Sigmoid colon (tissue), 4 donors: ENCODE data around the gene ATP5PO.

Experiments
- CTCF ChIP-seq, 4 experiments: fragments of 450-650 bp in 3 of 4; fragments of 200-600 bp in 1 of 4; IDR thresholded peaks; one replicate each; pipeline ENCODE4 v1.5.1; 2016 to 2019; ENCODE audit warnings: antibody characterized with exemption in 4 of 4, mild to moderate bottlenecking in 3 of 4, moderate library complexity in 2 of 4
- POLR2AphosphoS5 ChIP-seq, 4 donors: sonication (generic); formaldehyde crosslinking; IDR thresholded peaks; one replicate each; pipeline ENCODE4 v1.6.1; 2017; ENCODE audit warnings: antibody characterized with exemption in 4 of 4

GRCh38 chr21:33949516-33950430 lies 34.2 kb upstream of the ATP5PO start:
- no peak for TF ChIP-seq CTCF (IDR thresholded peaks at IDR 0.05)
- TF ChIP-seq POLR2AphosphoS5 (IDR thresholded peaks at IDR 0.05), result no peak
